ENCODE measurements around the gene NID2.

DNA sequence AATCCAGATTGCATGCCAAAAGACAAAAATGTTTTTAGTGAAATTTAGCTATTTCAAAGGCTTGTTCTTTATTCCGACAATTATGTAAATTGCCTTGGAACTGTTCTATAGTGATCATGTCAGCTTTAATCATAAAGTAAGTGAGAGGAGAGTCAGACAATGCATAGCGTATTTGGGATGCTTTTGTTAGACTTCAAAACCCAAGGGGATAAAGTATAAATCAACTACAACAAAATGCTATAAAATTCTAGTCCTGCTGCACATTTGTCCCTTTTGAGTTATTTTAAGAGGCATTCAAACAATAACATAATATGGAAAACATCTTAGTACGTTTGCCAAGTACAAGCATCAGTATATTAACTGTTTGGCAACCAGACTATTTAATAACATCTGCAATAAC is 68.2 kb downstream of the NID2 start:
- no peak for TF ChIP-seq RAD21 (CRISPR knock-in tag; conservative IDR thresholded peaks at IDR 0.05 in 1 of 2, IDR thresholded peaks at IDR 0.05 in 1 of 2)
- no peak for TF ChIP-seq GABPA (tag; conservative IDR thresholded peaks at IDR 0.05; ENCODE audit: low read depth)
- TF ChIP-seq HDGF (IDR thresholded peaks at IDR 0.05): no peak
- no peak for TF ChIP-seq CTCF (IDR thresholded peaks at IDR 0.05 in 2 of 3, conservative IDR thresholded peaks at IDR 0.05 in 1 of 3; ENCODE audit: insufficient read depth in 2 of 3, low read depth in 1 of 3, low read length in 3 of 3)
- TF ChIP-seq, protein P1, sequence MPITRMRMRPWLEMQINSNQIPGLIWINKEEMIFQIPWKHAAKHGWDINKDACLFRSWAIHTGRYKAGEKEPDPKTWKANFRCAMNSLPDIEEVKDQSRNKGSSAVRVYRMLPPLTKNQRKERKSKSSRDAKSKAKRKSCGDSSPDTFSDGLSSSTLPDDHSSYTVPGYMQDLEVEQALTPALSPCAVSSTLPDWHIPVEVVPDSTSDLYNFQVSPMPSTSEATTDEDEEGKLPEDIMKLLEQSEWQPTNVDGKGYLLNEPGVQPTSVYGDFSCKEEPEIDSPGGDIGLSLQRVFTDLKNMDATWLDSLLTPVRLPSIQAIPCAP (CRISPR knock-in tag; IDR thresholded peaks at IDR 0.05; ENCODE audit: borderline replicate concordance): no peak
- no peak for TF ChIP-seq BCOR (IDR thresholded peaks at IDR 0.05)
- no peak for TF ChIP-seq TCF15 (CRISPR knock-in tag; IDR thresholded peaks at IDR 0.05)
- no peak for TF ChIP-seq HEY1 (CRISPR knock-in tag; IDR thresholded peaks at IDR 0.05; ENCODE audit: borderline replicate concordance)
- no peak for TF ChIP-seq BHLHE40 (IDR thresholded peaks at IDR 0.05; ENCODE audit: low read length)
- TF ChIP-seq POLR2AphosphoS5 (IDR thresholded peaks at IDR 0.05; ENCODE audit: control insufficient read depth, insufficient read depth, low read depth, low read length): no peak

Data from K562 (cell line).